GM12878 (cell line): ENCODE data around the gene RAD51B. TPM values are rescaled to one million over a fixed set of nuclear protein-coding genes. Genes with fewer than 3 reads are reported as not detected.

Source experiments
- ATAC-seq: fragments of 200-7000 bp; cut with Tn5 transposase; 3 replicates; pipeline ENCODE4 v1.9.1; 2020; ENCODE audit warnings: mild to moderate bottlenecking, moderate library complexity
- BruUV-seq: library from RNA; stranded (reverse); fragments of 400-500 nt; replicated peaks from 2 replicates; lab custom pipeline; 2021; lab: Mats Ljungman, UMichigan
- CTCF ChIA-PET: fragments of 300-600 bp; sonication (Branson Sonifier 250); formaldehyde crosslinking; extraction: SDS; loops from one replicate; lab custom pipeline; 2021; ENCODE audit warnings: inconsistent platforms; lab: Yijun Ruan, JAX
- POLR2A ChIA-PET: fragments of 350-600 bp; formaldehyde crosslinking; extraction: SDS; loops from one replicate; lab custom pipeline; 2021; ENCODE audit warnings: inconsistent platforms; lab: Charles Lee
- RAD21 ChIA-PET: fragments of 300-600 bp; sonication (Branson Sonifier 250); formaldehyde crosslinking; loops from one replicate; lab custom pipeline; 2023; ENCODE audit warnings: antibody characterized with exemption; ENCODE audit not compliant: unreplicated experiment; lab: Charles Lee
- SMC1A ChIA-PET: fragments of 300-600 bp; sonication (Branson Sonifier 250); formaldehyde crosslinking; loops from one replicate; lab custom pipeline; 2023; ENCODE audit not compliant: unreplicated experiment, uncharacterized antibody; lab: Charles Lee
- DNase-seq: peaks from one replicate; pipeline ENCODE4 v3.0.0-alpha.2; 2011; ENCODE audit warnings: low read depth, low spot score
- FAIRE-seq: peaks from 3 replicates; lab custom pipeline; 2011; peaks lifted over from hg19 to GRCh38; lab: Jason Lieb, UNC
- H2AFZ ChIP-seq: 2 replicates; pipeline ENCODE4 v1.6.0; 2011; ENCODE audit warnings: low read depth, low read length, control low read depth; ENCODE audit not compliant: control insufficient read depth
- H3K27ac ChIP-seq: 2 replicates; pipeline ENCODE4 v1.5.1; 2011; ENCODE audit warnings: control low read depth; ENCODE audit not compliant: control insufficient read depth, insufficient read depth
- H3K27me3 ChIP-seq, 2 experiments: replicated peaks in 1 of 2; 2 replicates each; pipeline versions ENCODE4 v1.6.0 to v1.6.1; 2011; ENCODE audit warnings: low read length in 1 of 2; ENCODE audit not compliant: control insufficient read depth in 2 of 2, insufficient read depth in 2 of 2
- H3K36me3 ChIP-seq, 2 experiments: 2 replicates each; pipeline ENCODE4 v1.5.1; 2011; ENCODE audit warnings: low read length in 1 of 2; ENCODE audit not compliant: control insufficient read depth in 2 of 2, insufficient read depth in 2 of 2
- H3K4me1 ChIP-seq: 2 replicates; pipeline ENCODE4 v1.6.1; 2011; ENCODE audit warnings: mild to moderate bottlenecking, low read length, moderate library complexity, mixed read lengths; ENCODE audit not compliant: control insufficient read depth, insufficient read depth
- H3K4me2 ChIP-seq: 2 replicates; pipeline ENCODE4 v1.6.0; 2011; ENCODE audit warnings: control low read depth; ENCODE audit not compliant: control insufficient read depth, insufficient read depth
- H3K4me3 ChIP-seq: fragments of 200-600 bp; sonication (generic); 2 replicates; pipeline ENCODE4 v1.5.1; 2016
- H3K79me2 ChIP-seq: 2 replicates; pipeline ENCODE4 v1.6.0; 2011; ENCODE audit warnings: low read length; ENCODE audit not compliant: control insufficient read depth, insufficient read depth
- H3K9ac ChIP-seq: 2 replicates; pipeline ENCODE4 v1.8.0; 2011; ENCODE audit warnings: low read length, control low read depth, mixed read lengths; ENCODE audit not compliant: control insufficient read depth, insufficient read depth
- H3K9me3 ChIP-seq: replicated peaks from 3 replicates; pipeline ENCODE4 v1.5.1; 2011; ENCODE audit warnings: mild to moderate bottlenecking, low read length; ENCODE audit not compliant: control insufficient read depth, insufficient read depth
- H4K20me1 ChIP-seq: 2 replicates; pipeline ENCODE4 v1.6.0; 2011; ENCODE audit not compliant: control insufficient read depth, insufficient read depth
- ATF7 ChIP-seq: fragments of 450-650 bp; IDR thresholded peaks from 2 replicates; pipeline ENCODE4 v1.6.1; 2016; ENCODE audit warnings: low read depth, mild to moderate bottlenecking
- CHD2 ChIP-seq: IDR thresholded peaks from 2 replicates; pipeline ENCODE4 v1.6.1; 2011; ENCODE audit warnings: low read depth, low read length, improper control_type of control experiment, borderline replicate concordance
- CTCF ChIP-seq, 3 experiments: IDR thresholded peaks in 2 of 3; conservative IDR thresholded peaks in 1 of 3; 2 replicates each; pipeline ENCODE4 v1.5.1; 2011; ENCODE audit warnings: low read depth in 3 of 3, low read length in 3 of 3, mild to moderate bottlenecking in 3 of 3, control low read depth in 2 of 3, moderate library complexity in 2 of 3, inconsistent platforms in 1 of 3, mixed read lengths in 1 of 3; ENCODE audit not compliant: control insufficient read depth in 2 of 3, insufficient read depth in 1 of 3; ENCODE audit errors: extremely low read depth in 1 of 3
- DPF2 ChIP-seq: fragments of 450-650 bp; IDR thresholded peaks from 2 replicates; pipeline ENCODE4 v1.6.1; 2017; ENCODE audit warnings: mild to moderate bottlenecking
- ETV6 ChIP-seq, 2 experiments: fragments of 450-650 bp in 1 of 2; IDR thresholded peaks in 1 of 2; conservative IDR thresholded peaks in 1 of 2; 2 replicates each; pipeline ENCODE4 v1.6.1; 2014; ENCODE audit warnings: antibody characterized with exemption in 1 of 2, borderline replicate concordance in 1 of 2, low read depth in 1 of 2, mild to moderate bottlenecking in 1 of 2, moderate library complexity in 1 of 2
- KAT2A ChIP-seq: conservative IDR thresholded peaks from 2 replicates; pipeline ENCODE4 v1.6.1; 2011; ENCODE audit warnings: low read depth, low read length; ENCODE audit not compliant: control insufficient read depth
- RAD21 ChIP-seq: IDR thresholded peaks from 2 replicates; pipeline ENCODE4 v1.6.1; 2011; ENCODE audit warnings: mild to moderate bottlenecking, low read depth, low read length, moderate library complexity; ENCODE audit not compliant: insufficient read depth
- ZNF274 ChIP-seq: IDR thresholded peaks from one replicate; pipeline ENCODE4 v1.8.0; 2011; ENCODE audit not compliant: insufficient read length, insufficient read depth
- WGBS: methylation state at CpG from one replicate; pipeline ENCODE4 v1.1.6; 2016; ENCODE audit warnings: low lambda C conversion rate; ENCODE audit not compliant: insufficient replicate concordance, insufficient coverage; ENCODE audit errors: missing lambda C conversion rate; 5-methylcytosine and 5-hydroxymethylcytosine counted together
- in situ Hi-C: fragments of 300-500 bp; cut with MboI; formaldehyde crosslinking; loops from 9 replicates; pipeline ENCODE4 v1.14.3; 2018; ENCODE audit warnings: mixed read lengths
- intact Hi-C: fragments of 100-400 bp; cut with micrococcal nuclease; formaldehyde crosslinking; loops from one replicate; pipeline ENCODE4 v1.14.2; 2022; ENCODE audit not compliant: unreplicated experiment
- polyA plus RNA-seq, 11 experiments: library from polyadenylated mRNA; depleted of rRNA in 4 of 11; unstranded in 6 of 11; stranded (reverse) in 5 of 11; fragments of >200 nt; fragmentation: Nextera tagmentation in 4 of 11; fragmentation: Illumina TruSeq in 1 of 11; extraction: Ambion mirVana in 4 of 11; extraction: Trizol in 1 of 11; gene quantifications; 1 replicate in 1 of 11; 2 replicates in 10 of 11; pipeline versions ENCODE4 v1.2.1 to v1.2.3, GENCODE V29; 2011 to 2016; ENCODE audit warnings: inconsistent platforms in 2 of 11, missing spikeins in 2 of 11, low read depth in 1 of 11
- total RNA-seq, 4 experiments: library from RNA; depleted of rRNA in 3 of 4; stranded (reverse); fragments of >200 nt in 3 of 4; fragmentation: Illumina TruSeq in 1 of 4; extraction: Trizol in 1 of 4; gene quantifications; 2 replicates each; pipeline versions ENCODE4 v1.2.1 to v1.2.3, GENCODE V29; 2013 to 2021

RAD51B gene
- total and polyA plus RNA-seq, 10 of the 15 experiments (the other 5 are each of a cell fraction or from before 2014, with no cell fraction given): 9.8 to 26.8 (median 21.3) TPM

DNA sequence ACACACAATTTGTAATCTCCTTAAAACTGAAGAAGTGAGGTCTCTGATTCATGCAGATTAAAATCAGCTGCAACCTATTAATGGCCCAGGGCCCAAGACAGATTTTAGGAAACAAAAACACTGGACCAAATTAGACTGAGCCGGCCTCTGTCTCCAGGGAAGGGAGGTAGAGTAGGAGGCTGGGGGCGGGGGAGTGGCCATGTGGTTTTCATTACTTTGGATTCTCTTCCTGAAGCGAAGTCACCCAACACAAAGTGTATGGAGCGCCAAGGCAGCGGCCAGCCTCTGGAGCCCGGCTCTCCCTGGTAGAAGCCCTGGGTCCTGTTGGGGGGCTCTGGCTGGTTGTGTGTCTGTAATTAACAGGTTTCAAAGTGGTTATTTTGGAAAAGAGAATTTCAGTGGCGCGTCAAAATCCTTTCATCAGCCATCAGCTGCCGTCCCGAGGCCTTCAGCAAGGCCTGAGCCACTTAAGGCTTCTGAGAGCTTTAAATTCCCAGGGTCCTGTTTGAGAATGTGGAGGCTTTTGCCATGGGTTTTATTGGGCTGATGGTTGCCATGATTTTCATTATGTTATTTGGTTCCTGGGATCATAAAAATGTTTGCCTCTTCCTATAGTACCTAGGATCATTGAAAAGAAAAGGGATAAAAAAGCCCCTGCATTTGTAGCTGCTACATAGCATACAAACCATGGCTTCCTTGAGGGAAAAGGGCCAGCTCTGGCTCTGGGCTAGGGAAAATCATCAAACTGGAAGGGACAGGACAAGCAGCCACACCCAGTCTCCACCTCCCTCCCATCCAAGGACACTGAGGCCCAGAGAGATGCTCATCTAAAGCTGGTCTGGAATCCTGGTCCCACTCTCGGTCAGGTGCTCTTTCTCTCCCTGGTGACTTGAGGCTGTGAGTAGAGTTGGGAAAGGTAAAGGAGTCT lies 690.9 kb downstream of the RAD51B start:
- RAD21 ChIA-PET: no interaction called here
- no peaks in the 10 kb centered on the region for H3K27me3 ChIP-seq
- intact Hi-C loops: loop anchor here (10.0 kb wide), 1 partner anchor 174 kb away; no protein-coding TSS in a partner anchor
- H4K20me1 ChIP-seq: no peaks in the 10 kb centered on the region
- no peaks in the 10 kb centered on the region for H3K36me3 ChIP-seq
- 92% methylated on average over 11 of the region's 11 CpGs for WGBS
- CTCF ChIA-PET: interaction anchor here (1.3 kb wide), 1 partner anchor 11 kb away, joined by 3 read pairs; no protein-coding TSS in a partner anchor
- ATAC-seq: no peak
- no peaks in the 10 kb centered on the region for H3K9me3 ChIP-seq
- BruUV-seq: no TSS peak
- in situ Hi-C loops: no loop called here
- SMC1A ChIA-PET: interaction anchor here (0.6 to 1.7 kb wide), 9 partner anchors 11 to 109 kb away, joined by 3 to 5 read pairs (median 3); no protein-coding TSS in a partner anchor
- no peak overlapping the region for H3K9ac ChIP-seq
- no peak overlapping the region for H2AFZ ChIP-seq
- no peak for DNase-seq
- TF ChIP-seq ATF7 (no peak), CHD2 (no peak), ZNF274 (no peak), ETV6 (conservative IDR thresholded peaks at IDR 0.05 in 1 of 2, IDR thresholded peaks at IDR 0.05 in 1 of 2; ENCODE audit: borderline replicate concordance in 1 of 2, low read depth in 1 of 2) (no peak), DPF2 (no peak), CTCF (IDR thresholded peaks at IDR 0.05 in 2 of 3, conservative IDR thresholded peaks at IDR 0.05 in 1 of 3; ENCODE audit: control insufficient read depth in 2 of 3, extremely low read depth in 1 of 3, insufficient read depth in 1 of 3, low read depth in 3 of 3, low read length in 3 of 3) (no peak), RAD21 (no peak), KAT2A (no peak)
- POLR2A ChIA-PET: interaction anchor here (0.5 kb wide), 1 partner anchor 28 kb away, joined by 3 read pairs; no protein-coding TSS in a partner anchor
- no peak overlapping the region for H3K27ac ChIP-seq
- no peak for FAIRE-seq
- H3K4me1 ChIP-seq: peaks cover 50% of the 10 kb centered on the region
- H3K4me2 ChIP-seq: no peak overlapping the region
- no peaks in the 10 kb centered on the region for H3K79me2 ChIP-seq
- no peak overlapping the region for H3K4me3 ChIP-seq
